ENCODE data around the gene CGA.
A peak's percentile ranks its signal among the peaks of the same experiment; 100 is the strongest.

Gene CGA

DNA sequence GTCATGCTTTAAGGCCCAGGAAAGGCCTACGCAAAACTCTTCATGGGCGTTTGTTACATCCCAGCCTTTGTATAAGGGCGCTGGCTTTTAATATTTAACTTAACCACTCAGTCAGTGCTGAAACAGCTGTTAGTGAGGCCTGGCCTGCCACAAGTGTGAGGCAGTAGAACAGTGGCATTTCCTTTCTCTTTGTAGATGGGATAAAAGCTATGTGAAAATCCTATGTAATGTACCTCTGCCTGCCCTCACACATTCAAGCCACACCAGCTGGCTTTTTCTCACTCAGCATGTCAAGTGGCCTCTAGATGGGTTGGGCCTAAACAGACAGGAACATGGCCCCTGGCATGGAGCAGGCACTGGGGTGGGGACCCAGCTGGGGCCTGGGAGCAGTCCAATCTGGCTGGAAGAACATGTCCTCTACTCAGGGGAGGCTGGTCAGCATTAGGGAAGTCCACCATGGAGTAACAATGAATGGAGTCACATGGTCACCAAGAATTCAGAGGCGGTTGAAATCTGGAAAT lies 20.7 kb downstream of the CGA start:
- TF ChIP-seq, protein P1, sequence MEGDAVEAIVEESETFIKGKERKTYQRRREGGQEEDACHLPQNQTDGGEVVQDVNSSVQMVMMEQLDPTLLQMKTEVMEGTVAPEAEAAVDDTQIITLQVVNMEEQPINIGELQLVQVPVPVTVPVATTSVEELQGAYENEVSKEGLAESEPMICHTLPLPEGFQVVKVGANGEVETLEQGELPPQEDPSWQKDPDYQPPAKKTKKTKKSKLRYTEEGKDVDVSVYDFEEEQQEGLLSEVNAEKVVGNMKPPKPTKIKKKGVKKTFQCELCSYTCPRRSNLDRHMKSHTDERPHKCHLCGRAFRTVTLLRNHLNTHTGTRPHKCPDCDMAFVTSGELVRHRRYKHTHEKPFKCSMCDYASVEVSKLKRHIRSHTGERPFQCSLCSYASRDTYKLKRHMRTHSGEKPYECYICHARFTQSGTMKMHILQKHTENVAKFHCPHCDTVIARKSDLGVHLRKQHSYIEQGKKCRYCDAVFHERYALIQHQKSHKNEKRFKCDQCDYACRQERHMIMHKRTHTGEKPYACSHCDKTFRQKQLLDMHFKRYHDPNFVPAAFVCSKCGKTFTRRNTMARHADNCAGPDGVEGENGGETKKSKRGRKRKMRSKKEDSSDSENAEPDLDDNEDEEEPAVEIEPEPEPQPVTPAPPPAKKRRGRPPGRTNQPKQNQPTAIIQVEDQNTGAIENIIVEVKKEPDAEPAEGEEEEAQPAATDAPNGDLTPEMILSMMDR (IDR thresholded peaks at IDR 0.05; ENCODE audit: control insufficient read depth, extremely low read depth, insufficient read depth): no peak
- no peak for DNase-seq (ENCODE audit: low read depth)
- no peak overlapping the region for H3K4me3 ChIP-seq (ENCODE audit: low read depth, low read length)

- DNase-seq (ENCODE audit: low read depth): no peak
- no peak overlapping the region for H3K4me3 ChIP-seq (ENCODE audit: low read depth, low read length)
- TF ChIP-seq, protein P1 (IDR thresholded peaks at IDR 0.05; ENCODE audit: control insufficient read depth, extremely low read depth, insufficient read depth): no peak
These were observed 23.2 kb downstream of the CGA start for GRCh38 chr6:87071683-87072082.

DNA sequence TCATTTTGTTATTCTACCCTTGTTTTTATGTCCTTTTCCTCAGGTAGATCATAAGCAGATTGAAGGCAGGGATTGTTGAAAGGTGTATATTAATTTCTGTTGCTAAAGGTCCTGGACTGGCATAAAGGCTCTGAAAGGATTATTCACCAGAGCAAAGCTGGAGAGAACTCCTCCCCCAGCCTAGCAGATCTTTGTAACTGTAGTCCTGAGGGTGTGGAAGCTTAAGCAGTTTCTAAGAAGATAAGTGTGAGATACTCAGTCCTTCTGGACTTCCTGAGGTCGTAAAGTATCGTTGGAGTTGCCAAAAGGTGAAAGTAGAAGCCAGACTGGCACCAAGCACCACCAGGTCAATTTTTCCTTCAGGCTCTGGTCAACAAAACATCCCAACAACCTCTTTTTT lies 24.2 kb downstream of the CGA start:
- no peak overlapping the region for H3K4me3 ChIP-seq (ENCODE audit: low read depth, low read length)
- no peak for DNase-seq (ENCODE audit: low read depth)
- TF ChIP-seq, protein P1 (IDR thresholded peaks at IDR 0.05; ENCODE audit: control insufficient read depth, extremely low read depth, insufficient read depth): no peak

DNA sequence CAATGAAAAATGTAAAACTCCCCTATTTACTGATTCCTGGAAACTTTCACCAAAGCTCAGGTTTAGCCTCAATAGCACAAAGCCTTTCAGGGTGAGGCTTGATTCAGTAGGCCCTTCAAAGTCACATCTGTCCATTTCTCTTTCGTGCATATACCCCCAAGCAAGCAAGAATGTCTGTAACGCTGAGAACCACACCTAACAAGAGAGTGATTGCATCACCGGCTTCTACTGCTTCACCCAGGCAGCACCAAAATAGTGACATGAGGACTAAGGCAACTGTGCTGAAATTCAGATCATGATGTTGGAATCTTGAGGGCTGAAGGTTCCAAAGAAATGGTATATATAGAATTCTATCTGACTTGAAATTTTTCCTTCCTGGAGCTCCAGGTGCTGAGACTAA lies 26.1 kb downstream of the CGA start:
- no peak overlapping the region for H3K4me3 ChIP-seq (ENCODE audit: low read depth, low read length)
- no peak for DNase-seq (ENCODE audit: low read depth)
- TF ChIP-seq, protein P1 (IDR thresholded peaks at IDR 0.05; ENCODE audit: control insufficient read depth, extremely low read depth, insufficient read depth): no peak

DNA sequence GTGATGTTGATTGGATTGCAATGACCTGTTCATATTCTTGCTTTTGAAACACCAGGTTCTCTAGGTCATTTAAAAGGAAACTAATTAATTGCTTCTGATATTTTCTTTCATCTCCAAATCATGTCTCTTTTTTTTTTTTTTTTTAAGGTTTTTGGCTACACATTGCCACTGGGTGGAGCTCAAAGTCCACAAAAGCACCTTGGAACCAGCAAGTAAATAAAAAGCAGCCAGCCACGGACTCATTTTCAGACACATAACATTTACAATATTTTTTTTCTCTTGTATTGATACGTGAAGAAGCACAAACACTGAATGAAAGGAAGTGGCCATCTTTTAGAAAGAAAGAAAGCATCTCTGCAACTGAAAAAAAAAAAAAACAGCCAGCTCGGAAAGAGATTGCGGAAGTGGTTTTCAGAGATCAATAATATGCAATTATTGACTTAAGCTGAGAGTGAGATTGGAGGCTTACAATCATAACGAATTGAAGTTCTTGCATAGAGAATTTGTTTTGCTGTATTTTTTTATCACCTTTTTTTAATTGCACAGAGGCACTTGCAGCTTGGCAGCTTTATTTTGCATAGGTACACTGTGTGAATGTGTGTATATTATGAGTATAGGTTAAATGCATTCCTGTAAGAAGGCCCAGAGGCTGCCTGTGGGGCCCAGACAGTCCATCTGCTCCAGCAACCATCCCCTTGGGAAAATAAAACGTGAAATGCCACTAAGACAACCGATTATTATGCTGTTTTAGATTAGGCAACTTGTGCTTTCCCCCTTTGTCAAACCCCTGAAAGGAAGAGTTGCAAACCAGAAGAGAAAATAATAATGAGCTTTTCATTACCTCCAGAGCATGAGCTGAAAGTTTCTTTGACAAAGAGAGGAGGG lies 28.2 kb downstream of the CGA start:
- TF ChIP-seq, protein P1 (IDR thresholded peaks at IDR 0.05; ENCODE audit: control insufficient read depth, extremely low read depth, insufficient read depth): peak; percentile 41
- peak; percentile 28 for DNase-seq (ENCODE audit: low read depth)

DNA sequence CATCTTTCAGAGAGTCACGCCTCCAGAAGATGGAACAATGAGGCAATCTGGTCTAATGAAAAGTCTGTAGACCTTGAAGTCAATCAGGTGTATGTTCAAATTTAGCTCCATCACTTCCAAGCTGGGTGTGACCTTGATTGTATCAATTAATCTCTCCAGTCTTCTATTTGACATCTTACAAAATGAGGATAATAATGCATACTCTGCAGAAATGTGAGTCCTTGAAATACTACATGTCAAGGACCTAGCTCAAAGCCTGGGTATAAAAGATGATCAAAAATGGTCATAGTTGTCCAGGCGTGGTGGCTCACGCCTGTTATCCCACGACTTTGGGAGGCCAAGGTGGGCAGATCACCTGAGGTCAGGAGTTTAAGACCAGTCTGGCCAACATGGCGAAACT lies 29.8 kb downstream of the CGA start:
- no peak for DNase-seq (ENCODE audit: low read depth)
- no peak overlapping the region for H3K4me3 ChIP-seq (ENCODE audit: low read depth, low read length)
- TF ChIP-seq, protein P1 (IDR thresholded peaks at IDR 0.05; ENCODE audit: control insufficient read depth, extremely low read depth, insufficient read depth): no peak

More for the DNA sequence above, 28.2 kb downstream of the CGA start:
- no peak overlapping the region for H3K4me3 ChIP-seq (ENCODE audit: low read depth, low read length)

Measured in LNCaP clone FGC (cell line).